WTC11 (cell line): ENCODE data around the gene EHD1. TPM values are rescaled to one million over a fixed set of nuclear protein-coding genes. Genes with fewer than 3 reads are reported as not detected.

ENCODE experiments used
- ATAC-seq: fragments of 200-7000 bp; cut with Tn5 transposase; 2 replicates; pipeline ENCODE4 v1.10.0; 2021; ENCODE audit warnings: mild to moderate bottlenecking, moderate library complexity
- CTCF ChIA-PET: fragments of 300-600 bp; sonication (Branson Sonifier 250); formaldehyde crosslinking; loops from one replicate; lab custom pipeline; 2021; ENCODE audit warnings: antibody characterized with exemption; lab: Charles Lee
- POLR2A ChIA-PET: fragments of 350-600 bp; sonication (Branson Sonifier 250); formaldehyde crosslinking; loops from one replicate; lab custom pipeline; 2021; ENCODE audit warnings: antibody characterized with exemption; lab: Charles Lee
- DNase-seq: peaks from one replicate; pipeline ENCODE4 v3.0.0; 2021; ENCODE audit warnings: low spot score
- H3K27ac Mint-ChIP-seq: 2 replicates; pipeline ENCODE4 v1.8.0; 2021; ENCODE audit warnings: mixed read lengths
- H3K27me3 Mint-ChIP-seq: 2 replicates; pipeline ENCODE4 v1.8.0; 2021; ENCODE audit warnings: low read depth, mild to moderate bottlenecking, moderate library complexity, mixed read lengths
- H3K36me3 Mint-ChIP-seq: 2 replicates; pipeline ENCODE4 v1.8.0; 2021; ENCODE audit warnings: mixed read lengths
- H3K4me1 Mint-ChIP-seq: 2 replicates; pipeline ENCODE4 v1.8.0; 2022; ENCODE audit warnings: mixed read lengths
- H3K4me3 Mint-ChIP-seq: 2 replicates; pipeline ENCODE4 v1.8.0; 2021; ENCODE audit warnings: mild to moderate bottlenecking, moderate library complexity, mixed read lengths
- H3K9me3 Mint-ChIP-seq: 2 replicates; pipeline ENCODE4 v1.8.0; 2021; ENCODE audit warnings: mixed read lengths
- ATF1 ChIP-seq: sonication (generic); formaldehyde crosslinking; IDR thresholded peaks from 2 replicates; pipeline ENCODE4 v1.8.1; 2023; ENCODE audit warnings: mild to moderate bottlenecking, moderate library complexity, missing genetic modification reagents
- ATF3 ChIP-seq: sonication (generic); formaldehyde crosslinking; conservative IDR thresholded peaks from 2 replicates; pipeline ENCODE4 v1.8.1; 2022; ENCODE audit warnings: mild to moderate bottlenecking, missing genetic modification reagents
- CDX4 ChIP-seq: fragments of 250-450 bp; sonication (Bioruptor Pico); IDR thresholded peaks from 2 replicates; pipeline ENCODE4 v1.9.0; 2021; ENCODE audit warnings: moderate library complexity, mild to moderate bottlenecking, inconsistent platforms, borderline replicate concordance
- E2F4 ChIP-seq: sonication (generic); formaldehyde crosslinking; IDR thresholded peaks from 2 replicates; pipeline ENCODE4 v1.8.1; 2022; ENCODE audit warnings: low read depth, mild to moderate bottlenecking, moderate library complexity, missing genetic modification reagents, borderline replicate concordance
- FOXP1 ChIP-seq: sonication (generic); formaldehyde crosslinking; IDR thresholded peaks from 2 replicates; pipeline ENCODE4 v1.8.0; 2022; ENCODE audit warnings: missing genetic modification reagents, mild to moderate bottlenecking, moderate library complexity, borderline replicate concordance
- IRF1 ChIP-seq: sonication (generic); formaldehyde crosslinking; IDR thresholded peaks from 2 replicates; pipeline ENCODE4 v1.8.0; 2023; ENCODE audit warnings: missing genetic modification reagents
- PRDM15 ChIP-seq: sonication (generic); formaldehyde crosslinking; IDR thresholded peaks from 2 replicates; pipeline ENCODE4 v1.8.0; 2022; ENCODE audit warnings: missing genetic modification reagents
- PRRX2 ChIP-seq: fragments of 250-450 bp; sonication (Bioruptor Pico); IDR thresholded peaks from 2 replicates; pipeline ENCODE4 v1.8.0; 2021; ENCODE audit warnings: mild to moderate bottlenecking
- RORB ChIP-seq: fragments of 250-450 bp; sonication (Bioruptor Pico); IDR thresholded peaks from 2 replicates; pipeline ENCODE4 v1.9.0; 2021; ENCODE audit warnings: mild to moderate bottlenecking
- TP53 ChIP-seq: sonication (generic); formaldehyde crosslinking; IDR thresholded peaks from 2 replicates; pipeline ENCODE4 v1.8.1; 2023; ENCODE audit warnings: mild to moderate bottlenecking, missing genetic modification reagents
- USF2 ChIP-seq: sonication (generic); formaldehyde crosslinking; IDR thresholded peaks from 2 replicates; pipeline ENCODE4 v1.8.1; 2023; ENCODE audit warnings: mild to moderate bottlenecking, missing genetic modification reagents, moderate library complexity
- ZBTB43 ChIP-seq: sonication (generic); formaldehyde crosslinking; IDR thresholded peaks from 2 replicates; pipeline ENCODE4 v1.8.1; 2023; ENCODE audit warnings: mild to moderate bottlenecking, missing genetic modification reagents
- ZNF532 ChIP-seq: fragments of 250-450 bp; sonication (Bioruptor Pico); IDR thresholded peaks from 2 replicates; pipeline ENCODE4 v1.9.0; 2021; ENCODE audit warnings: mild to moderate bottlenecking, borderline replicate concordance
- total RNA-seq: library from RNA; stranded (reverse); gene quantifications from 3 replicates; pipeline ENCODE4 v1.2.3, GENCODE V29; 2021

The EHD1 gene
- total RNA-seq, 1 experiment from 2014 or later = 38.1 TPM

- TF ChIP-seq ZNF532 (CRISPR knock-in tag) = no peak
- no peak for TF ChIP-seq USF2 (CRISPR knock-in tag)
- TF ChIP-seq PRRX2 = no peak
- TF ChIP-seq TP53 = no peak
- no peak for TF ChIP-seq ATF3 (CRISPR knock-in tag)
- TF ChIP-seq CDX4 (CRISPR knock-in tag) = no peak
- no peak for TF ChIP-seq ZBTB43 (CRISPR knock-in tag)
- no peak for TF ChIP-seq E2F4
- TF ChIP-seq, all 79 proteins: peak for 0
Observed at GRCh38 chr11:64908766-64909165, 30.3 kb upstream of the EHD1 start (continued).

GRCh38 chr11:64906314-64906635 lies 27.9 kb upstream of the EHD1 start:
- no peaks in the 10 kb centered on the region for H3K9me3 Mint-ChIP-seq
- H3K27me3 Mint-ChIP-seq = no peaks in the 10 kb centered on the region
- ATAC-seq (no peak), DNase-seq (no peak)
- H3K4me1 Mint-ChIP-seq = no peaks in the 10 kb centered on the region
- H3K4me3 Mint-ChIP-seq = no peak overlapping the region
- peaks cover 11% of the 10 kb centered on the region; the same call in 1 of the 2 replicates for H3K36me3 Mint-ChIP-seq
- no peak overlapping the region for H3K27ac Mint-ChIP-seq
- CTCF ChIA-PET = interaction anchor here (1.4 kb wide), 1 partner anchor 18 kb away, joined by 3 read pairs; no protein-coding TSS in a partner anchor
- no peak for TF ChIP-seq USF2 (CRISPR knock-in tag)
- TF ChIP-seq FOXP1 (CRISPR knock-in tag) = no peak
- no peak for TF ChIP-seq IRF1 (CRISPR knock-in tag)
- TF ChIP-seq RORB = no peak
- TF ChIP-seq ATF1 (CRISPR knock-in tag) = no peak
- TF ChIP-seq PRDM15 (CRISPR knock-in tag) = no peak
- TF ChIP-seq, all 79 proteins: peak for 0
- POLR2A ChIA-PET = no interaction called here
